Non-pigmented ciliary epithelial cell (primary cell): ENCODE data around the gene ALDH7A1.
"Not testable (repeated sequence)": the region's sequence is repeated elsewhere in the genome, so short reads cannot be mapped to it uniquely, and the experiment has no call there.

Source experiments
- DNase-seq: peaks from one replicate; pipeline ENCODE4 v3.0.0-alpha.2; 2010; ENCODE audit warnings: low read depth

Gene ALDH7A1

DNA sequence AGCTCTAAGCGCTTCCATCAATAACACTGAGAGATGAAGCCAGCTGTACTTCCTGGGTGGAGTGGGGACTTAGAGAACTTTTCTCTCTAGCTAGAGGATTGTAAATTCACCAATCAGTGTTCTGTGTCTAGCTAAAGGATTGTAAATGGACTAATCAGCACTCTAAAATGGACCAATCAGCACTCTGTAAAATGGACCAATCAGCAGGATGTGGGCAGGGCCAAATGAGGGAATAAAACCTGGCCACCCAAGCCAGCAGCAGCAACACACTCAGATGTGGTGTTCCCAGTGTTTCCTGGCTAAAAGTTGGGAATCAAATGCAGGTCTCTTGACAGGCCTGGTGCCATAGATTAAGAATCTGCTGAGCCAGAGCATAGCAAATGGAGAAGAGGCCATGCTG, 60.5 kb downstream of the ALDH7A1 start:
- DNase-seq, result no peak

DNA sequence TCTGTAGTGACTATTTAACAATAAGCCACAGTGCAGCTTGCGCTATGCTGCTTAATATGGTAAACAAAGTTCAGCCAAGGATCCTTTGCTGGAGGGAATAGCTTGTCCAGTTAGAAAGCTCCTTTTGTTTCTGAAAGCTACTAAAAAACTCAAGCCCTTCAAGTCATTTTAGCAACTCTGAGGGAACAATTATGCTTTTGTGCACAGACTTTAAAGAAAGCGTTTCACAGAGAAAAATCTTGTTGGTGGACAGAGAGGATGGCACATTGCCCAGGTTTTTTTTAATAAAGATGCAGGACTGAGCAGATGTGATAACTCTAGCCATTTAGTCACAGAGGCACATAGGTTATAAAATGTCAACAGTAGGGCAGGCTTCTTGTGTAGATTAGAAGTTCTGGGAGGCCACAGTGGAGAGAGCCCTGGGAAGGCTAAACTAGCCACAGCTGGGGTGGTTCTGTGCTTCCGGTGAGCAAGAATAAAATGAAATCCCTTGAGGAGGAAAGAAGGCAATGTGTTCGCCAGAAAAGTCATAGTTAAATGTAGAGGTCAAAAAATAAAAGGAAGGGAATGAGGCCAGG, 63.4 kb downstream of the ALDH7A1 start:
- no peak for DNase-seq

DNA sequence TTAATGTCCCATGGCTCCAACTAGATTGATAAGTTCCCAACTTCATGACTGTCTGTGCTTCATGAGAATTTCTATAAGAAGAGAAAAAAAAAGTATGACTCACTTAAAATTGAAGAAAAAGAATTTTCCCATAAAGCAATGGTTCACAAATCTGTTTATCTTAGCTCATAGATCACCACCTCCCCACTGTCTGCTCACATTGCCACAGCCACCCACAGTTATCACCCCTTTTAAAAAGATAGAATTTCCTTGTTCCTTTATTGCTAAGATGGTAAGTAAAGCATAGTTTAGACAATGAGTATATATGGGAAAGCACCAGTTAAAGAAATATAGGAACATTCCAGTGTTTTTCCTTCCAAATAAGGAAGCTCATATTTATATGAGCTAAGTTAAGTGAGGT, 67.1 kb downstream of the ALDH7A1 start:
- DNase-seq, result peak; percentile 64

DNA sequence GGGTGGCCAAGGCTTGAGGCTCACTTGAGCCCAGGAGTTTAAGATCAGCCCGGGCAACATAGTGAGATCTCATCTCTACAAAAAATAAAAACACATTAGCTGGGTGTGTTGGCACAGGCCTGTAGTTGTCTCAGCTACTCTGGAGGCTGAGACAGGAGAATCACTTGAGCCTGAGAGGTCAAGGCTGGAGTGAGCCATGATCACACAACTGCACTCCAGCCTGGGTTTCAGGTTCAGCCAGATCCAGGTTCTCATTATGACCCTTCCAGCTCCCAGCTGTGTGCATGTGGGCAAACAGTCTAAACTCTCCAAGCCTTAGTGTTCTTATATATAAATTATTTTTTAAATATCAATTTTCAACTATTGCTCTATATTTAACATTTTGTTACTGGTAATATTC, 67.9 kb downstream of the ALDH7A1 start:
- no peak for DNase-seq

DNA sequence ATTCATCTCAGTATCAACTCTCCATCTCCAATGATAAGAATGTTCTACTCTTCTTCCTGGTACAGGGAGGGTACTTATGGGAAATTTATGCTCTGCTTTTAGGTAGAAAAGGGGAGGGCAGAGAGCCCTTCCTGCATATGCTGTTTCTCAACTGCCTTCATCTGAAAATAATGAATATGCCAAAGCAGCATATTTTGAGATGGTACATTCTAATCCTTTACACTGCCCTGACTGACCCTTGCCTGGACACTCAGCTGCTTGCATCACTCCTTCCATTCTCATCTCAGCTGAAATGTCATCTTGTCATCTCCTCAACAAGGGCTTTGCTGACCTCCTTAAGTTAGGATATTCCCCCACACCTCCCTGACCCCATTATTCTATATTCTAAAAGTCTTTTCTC, 68.5 kb downstream of the ALDH7A1 start:
- DNase-seq, result no peak

DNA sequence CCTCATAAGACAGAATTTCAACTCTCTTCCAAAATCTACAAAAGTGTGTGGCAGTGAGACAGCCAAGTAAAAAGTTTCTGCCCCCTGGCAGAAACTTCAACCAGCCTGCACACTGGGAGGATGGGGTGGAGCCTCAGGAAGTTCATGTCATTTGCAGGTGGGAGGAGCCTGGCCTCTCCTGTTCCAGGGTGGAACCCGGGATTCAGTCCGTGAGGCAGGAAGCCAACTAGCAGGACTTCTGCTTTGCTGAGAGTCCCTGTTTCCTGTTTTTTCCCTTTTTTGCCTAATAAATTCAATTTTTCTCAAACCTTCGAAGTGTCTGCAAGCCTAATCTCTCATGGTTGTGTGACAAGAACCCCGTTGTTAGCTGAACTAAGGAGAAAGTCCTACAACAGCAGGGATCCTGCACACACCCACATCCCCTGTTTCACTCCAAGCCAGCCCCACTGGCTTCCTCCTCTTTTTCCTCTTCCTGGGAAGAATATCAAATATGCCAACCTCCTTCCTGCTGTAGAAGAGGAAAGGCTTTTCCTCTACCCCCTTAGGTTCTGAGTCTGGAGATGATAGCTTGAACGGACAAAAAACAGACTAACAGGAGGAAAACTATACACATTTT, 69.3 kb downstream of the ALDH7A1 start:
- no peak for DNase-seq

DNA sequence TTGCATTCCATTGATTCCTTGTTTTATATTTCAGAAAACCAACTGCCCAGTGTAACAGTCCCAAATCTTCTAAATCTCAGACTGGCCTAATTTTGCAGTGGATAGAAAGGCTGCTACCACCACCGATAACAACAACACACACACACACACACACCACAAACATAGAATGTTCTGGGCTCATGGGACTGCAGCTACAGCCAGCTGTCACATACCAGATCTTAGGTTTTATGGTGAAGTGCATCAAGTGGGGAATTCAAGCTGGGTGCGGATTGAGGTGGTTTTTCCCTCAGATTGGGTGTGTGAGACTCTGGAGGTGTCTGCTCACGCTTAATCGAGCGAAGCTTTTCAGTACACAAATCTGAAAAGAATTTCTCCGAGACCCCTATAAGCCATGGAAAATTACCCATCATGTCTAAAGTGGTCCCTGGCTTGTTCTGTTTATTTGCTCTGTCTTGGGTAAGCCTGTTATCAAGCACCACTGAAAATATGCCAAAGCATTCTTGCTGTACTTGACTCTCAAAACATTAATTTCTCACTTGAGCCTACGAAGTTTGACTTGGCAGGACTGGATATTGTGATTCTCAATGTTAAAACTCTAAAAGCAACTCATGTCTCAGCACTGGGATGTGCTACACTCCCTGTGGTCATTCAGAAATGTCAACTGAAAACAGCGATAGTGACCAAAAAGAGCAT, 71.1 kb downstream of the ALDH7A1 start:
- DNase-seq, result no peak

DNA sequence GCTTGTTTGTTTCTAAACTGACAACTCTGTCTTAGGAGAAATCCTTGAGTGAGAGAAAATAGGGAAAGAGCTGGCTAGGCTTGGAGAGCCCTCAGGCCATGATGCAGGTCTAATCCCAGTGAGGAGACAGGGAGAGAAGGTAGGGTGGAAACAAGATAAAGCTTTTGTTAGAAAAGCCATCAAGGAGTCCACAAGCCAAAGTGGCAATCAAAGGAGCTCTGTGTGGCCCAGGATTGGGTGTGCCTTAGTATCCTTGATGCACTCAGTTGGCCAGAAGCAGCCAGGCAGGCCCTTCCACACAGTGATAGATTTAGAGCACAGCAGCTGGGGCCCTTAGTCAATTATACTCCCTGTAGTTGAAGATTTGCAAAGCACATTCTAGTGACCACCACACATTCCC, 73.9 kb downstream of the ALDH7A1 start:
- DNase-seq, result no peak

DNA sequence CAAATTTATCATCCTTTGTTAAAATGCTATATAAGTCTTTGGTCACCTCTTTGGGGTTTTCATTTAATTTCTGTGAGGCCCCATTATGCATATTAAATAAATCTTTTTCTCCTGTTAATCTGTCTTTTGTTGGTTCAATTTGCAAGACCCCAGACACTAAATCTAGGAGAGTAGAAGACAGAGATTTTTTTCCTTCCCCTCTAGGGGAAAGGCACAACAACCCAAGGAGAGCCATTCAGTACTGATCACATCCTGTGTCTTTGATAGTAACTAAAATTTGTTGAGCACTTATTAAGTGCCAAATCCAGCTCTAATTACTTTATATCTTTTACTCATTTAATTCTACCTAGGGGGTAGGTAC, 74.4 kb downstream of the ALDH7A1 start:
- DNase-seq, result no peak

DNA sequence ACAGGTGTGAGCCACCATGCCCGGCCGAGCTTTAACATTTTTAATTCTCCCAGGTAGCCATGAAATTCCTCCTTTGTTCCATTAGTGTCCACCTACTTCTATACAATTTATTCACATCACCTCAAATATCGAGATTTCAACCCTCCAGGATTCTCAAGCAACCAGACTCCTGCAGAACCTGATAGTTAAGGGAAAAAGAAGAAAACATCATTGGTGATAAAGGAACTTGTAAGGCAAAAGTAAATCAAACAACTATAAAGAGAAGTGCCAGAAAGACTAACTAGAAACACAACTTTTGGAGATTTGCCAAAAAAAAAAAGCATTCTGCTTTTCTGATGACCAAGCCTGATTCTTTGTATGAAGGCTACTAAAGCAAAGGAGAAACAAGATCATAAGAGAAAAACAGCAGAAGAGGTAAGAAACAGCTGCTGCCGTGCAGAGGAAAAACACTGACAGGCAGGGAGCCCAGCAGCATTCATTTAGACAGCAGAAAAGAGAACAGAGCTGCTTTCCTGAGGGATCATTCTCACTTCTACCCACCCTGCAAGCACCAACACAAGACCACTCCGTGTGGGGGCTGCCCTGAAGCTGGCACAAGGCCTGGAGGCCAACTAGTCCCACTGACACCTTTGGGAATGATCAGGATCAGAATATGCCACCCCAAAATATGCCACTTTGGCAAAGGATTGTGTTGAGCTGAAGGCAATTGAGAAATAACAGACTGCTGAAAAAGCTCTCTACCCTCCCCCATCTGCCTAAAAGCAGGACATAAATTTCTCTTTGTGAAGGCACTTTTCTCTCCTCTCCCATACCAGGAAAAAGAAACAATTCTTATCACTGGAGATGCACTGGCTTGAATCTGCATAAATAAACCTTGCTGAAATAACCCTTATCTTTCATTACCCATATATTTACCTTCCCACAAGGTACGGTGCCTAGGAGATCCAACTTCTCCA, 75.1 kb downstream of the ALDH7A1 start:
- DNase-seq, result no peak

DNA sequence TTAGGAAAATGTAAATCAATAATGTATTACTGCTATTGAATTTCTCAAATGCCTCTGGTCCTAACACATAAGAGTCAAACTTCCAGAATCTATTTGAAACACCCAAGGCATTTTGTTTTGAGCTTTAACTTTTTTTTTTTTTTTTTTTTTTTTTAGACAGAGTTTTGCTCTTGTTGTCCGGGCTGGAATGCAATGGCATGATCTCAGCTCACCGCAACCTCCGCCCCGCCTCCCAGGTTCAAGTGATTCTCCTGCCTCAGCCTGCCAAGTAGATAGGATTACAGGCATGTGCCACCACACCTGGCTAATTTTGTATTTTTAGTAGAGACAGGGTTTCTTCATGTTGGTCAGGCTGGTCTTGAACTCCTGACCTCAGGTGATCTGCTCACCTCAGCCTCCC, 75.8 kb downstream of the ALDH7A1 start:
- DNase-seq, result not testable (repeated sequence)

DNA sequence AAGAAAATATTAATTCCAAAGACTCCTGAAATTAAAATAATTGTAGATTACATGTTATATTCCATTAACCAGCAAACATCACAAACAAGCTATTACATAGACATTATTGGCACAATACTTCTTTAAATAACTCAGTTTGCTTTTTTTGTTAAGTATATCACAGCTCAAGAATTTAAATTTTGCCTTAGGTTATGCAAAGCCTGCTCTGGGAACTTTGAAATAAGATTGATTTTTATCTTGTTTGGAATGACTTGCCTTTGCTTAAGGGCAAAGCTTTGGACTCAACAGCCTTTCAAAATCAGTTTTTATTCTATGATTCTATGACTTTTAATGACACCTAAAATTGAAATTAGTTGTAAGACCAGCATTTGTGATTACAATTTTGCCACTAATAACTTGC, 78.2 kb downstream of the ALDH7A1 start:
- DNase-seq, result no peak

DNA sequence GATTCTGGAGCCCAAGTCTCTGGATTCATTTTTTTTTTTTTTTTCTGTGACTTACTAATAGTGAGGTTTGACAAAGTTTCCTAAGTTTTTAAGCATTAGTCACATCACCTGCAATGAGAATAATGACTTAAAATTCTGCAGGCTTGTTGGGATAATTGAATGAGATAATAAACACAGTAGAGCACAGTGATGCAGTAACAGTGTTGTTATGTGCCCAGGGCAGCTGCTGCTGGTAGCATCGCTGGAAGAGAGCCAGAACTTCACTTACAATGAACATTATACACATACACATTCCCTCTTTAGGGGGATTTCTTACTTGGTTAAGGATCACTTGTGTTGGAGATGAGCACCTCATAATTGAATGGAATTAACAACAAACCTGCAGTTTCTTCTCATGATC, 78.9 kb downstream of the ALDH7A1 start:
- DNase-seq, result no peak

DNA sequence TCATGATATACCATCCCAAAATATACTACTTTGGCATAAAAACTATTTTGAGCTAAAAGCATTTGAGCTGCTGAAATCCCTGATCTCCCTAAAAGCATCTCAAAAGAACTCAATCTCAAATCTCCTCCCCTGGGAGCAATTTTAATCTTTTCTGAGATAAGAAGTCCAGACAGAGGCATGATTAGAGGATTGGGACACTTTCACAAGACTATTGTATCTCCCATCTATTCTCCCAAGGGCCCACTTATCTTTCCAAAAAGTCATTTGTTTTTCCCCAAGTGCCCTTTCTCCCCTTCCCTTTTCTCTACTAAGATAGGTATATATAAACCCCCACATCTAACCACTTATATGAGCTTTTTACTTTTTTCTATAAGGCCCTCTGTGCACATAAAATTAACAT, 79.7 kb downstream of the ALDH7A1 start:
- DNase-seq, result no peak

DNA sequence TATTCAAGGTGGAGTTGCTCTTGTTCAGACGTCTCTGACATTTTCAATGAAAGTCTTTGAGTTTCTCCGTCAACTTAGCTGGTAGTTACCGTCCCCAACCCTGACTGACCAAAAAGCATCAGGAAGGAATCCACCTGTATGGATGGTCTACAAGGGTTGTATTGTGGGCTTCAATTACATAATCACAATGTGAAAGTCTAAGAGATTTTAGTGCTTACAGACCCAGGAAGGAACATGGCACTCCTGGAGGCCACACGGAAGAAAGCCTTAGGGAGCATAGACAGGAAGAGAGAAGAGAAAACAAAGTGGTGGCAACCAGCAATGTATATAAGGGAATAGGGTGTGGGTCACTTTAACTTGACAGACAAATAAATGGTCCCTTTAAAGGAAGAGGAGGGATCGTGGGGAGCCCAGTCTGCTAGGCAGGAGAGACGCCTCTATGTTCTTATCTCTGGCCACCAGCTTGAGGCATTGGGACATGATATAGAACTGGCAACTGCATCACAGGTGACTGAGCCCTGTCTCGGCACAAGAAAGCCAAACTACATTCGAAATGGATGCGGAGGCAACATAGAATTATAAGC, 80.4 kb downstream of the ALDH7A1 start:
- DNase-seq, result no peak

DNA sequence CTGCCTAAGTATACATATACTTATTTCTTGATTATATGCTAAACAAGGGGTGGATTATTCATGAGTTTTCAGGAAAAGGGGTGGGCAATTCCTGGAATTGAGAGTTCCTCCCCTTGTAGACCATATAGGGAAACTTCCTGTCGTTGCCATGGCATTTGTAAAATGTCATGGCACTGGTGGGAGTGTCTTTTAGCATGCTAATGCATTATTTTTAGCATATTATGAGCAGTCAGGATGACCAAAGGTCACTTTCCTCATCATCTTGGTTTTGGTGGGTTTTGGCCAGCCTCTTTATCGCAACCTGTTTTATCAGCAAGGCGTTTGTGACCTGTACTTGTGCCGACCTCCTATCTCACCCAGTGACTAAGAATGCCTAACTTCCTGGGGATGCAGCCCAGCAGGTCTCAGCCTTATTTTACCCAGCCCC, 80.9 kb downstream of the ALDH7A1 start:
- no peak for DNase-seq

DNA sequence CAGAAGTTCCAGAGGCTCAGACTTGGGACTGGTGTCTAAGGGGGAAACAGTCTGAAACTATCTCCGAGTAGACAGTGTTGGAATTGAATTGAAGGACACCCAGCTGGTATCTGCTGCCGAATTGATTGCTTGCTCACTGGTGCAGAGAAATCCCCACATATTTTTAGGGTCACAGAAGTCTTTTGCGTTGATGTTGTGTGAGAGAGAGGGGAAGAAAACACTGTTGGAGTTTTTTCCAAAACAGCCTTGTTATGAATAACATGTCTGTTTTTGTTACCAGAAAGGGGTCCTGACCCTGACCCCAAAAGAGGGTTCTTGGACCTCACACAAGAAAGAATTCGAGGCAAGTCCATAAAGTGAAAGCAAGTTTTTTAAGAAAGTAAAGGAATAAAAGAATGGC, 81.3 kb downstream of the ALDH7A1 start:
- no peak for DNase-seq

DNA sequence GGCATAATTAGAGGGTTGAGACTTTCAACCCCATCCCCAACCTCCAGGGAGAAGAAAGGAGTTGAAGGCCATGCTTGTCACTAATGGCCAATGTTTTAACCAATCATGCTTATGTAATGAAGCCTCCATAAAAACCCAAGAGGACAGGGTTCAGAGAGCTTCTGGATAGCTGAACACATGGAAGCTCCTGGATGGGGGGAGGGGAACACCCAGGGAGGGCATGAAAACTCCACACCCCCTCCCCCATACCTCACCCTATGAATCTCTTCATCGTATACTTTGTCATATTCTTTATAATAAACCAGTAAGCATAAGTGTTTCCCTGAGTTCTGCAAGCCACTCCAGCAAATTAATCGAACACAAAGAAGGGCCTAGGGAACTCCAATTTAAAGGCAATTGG, 81.7 kb downstream of the ALDH7A1 start:
- DNase-seq, result no peak

DNA sequence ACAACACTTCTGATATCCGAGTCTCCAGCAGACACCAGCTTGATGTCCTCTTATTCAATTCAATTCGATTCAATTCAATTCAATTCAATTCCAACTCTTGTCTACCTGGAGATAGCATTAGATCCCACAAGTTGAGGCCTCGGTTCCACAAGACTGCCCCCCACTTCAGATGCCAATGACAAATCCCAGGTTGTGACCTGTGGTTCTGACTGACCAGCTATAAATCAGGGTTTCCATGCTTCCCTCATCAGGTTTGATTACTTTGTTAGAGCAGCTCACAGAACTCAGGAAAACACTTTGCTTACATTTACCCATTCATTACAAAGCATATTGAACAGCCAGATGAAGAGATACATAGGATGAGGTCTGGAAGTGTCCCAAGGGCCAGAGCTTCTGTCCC, 82.6 kb downstream of the ALDH7A1 start:
- no peak for DNase-seq

DNA sequence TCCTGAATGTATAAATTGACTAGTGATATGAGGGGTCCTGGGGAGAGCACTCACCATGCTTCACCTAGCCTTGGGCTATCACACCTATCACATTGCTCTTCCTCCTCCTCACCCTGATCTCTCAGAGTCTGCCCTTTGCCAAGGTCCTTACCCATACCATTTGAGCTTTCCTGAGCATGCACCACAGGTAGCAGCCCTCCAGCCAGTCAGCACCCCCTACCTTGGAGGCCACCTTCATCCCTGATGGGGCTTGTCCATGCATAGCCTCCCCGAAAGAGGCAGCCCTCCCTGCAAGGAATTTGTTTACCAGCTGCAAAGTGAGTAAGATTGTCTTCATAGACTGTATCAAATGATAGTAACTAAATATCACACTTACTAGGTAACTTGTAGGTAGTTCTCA, 83.1 kb downstream of the ALDH7A1 start:
- no peak for DNase-seq

DNA sequence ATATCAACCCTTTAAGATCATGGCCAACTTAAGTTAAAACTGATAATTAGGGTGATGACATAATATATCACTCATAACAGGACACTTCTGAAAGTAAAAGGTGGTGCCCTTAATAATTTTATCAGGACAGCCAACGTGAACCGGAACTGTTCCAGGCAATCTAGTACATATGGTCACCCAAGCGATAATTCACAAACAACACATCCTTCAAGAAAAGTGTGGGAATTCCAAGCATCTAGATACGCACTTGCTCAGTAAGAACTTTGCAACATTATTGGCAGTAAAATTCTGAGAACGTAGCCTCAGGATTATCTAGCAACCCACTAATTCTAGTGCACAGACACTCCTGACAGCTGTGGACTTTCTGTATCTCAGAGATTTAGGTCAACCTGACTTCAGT, 85.7 kb downstream of the ALDH7A1 start:
- no peak for DNase-seq

DNA sequence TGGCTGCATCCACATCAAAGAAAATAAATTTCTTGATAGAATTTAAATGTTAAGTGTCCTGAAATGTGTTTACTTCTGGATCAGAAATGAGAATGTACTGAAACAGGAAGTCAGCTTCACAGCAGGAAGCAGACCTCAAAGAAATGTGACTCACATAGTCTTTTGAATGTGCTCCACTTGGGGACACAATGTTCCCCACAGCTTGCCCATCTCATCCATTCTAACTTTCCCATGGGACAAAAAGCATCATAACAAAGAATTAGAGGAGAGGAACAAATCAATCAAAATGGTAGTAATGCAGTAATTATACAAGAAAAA, 86.1 kb downstream of the ALDH7A1 start:
- no peak for DNase-seq
